Measurements from ENCODE around the gene GAN.

- TF ChIP-seq, protein P1, sequence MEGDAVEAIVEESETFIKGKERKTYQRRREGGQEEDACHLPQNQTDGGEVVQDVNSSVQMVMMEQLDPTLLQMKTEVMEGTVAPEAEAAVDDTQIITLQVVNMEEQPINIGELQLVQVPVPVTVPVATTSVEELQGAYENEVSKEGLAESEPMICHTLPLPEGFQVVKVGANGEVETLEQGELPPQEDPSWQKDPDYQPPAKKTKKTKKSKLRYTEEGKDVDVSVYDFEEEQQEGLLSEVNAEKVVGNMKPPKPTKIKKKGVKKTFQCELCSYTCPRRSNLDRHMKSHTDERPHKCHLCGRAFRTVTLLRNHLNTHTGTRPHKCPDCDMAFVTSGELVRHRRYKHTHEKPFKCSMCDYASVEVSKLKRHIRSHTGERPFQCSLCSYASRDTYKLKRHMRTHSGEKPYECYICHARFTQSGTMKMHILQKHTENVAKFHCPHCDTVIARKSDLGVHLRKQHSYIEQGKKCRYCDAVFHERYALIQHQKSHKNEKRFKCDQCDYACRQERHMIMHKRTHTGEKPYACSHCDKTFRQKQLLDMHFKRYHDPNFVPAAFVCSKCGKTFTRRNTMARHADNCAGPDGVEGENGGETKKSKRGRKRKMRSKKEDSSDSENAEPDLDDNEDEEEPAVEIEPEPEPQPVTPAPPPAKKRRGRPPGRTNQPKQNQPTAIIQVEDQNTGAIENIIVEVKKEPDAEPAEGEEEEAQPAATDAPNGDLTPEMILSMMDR (IDR thresholded peaks at IDR 0.05) = no peak
- TF ChIP-seq POLR2A (IDR thresholded peaks at IDR 0.05) = no peak
Measured at GRCh38 chr16:81435567-81435966, 120.8 kb downstream of the GAN start.

All from gastroesophageal sphincter (tissue), 3 donors.